Measurements from ENCODE around the gene BOLA2B.
"Not testable (repeated sequence)": the region's sequence is repeated elsewhere in the genome, so short reads cannot be mapped to it uniquely, and the experiment has no call there.

The BOLA2B gene

DNA sequence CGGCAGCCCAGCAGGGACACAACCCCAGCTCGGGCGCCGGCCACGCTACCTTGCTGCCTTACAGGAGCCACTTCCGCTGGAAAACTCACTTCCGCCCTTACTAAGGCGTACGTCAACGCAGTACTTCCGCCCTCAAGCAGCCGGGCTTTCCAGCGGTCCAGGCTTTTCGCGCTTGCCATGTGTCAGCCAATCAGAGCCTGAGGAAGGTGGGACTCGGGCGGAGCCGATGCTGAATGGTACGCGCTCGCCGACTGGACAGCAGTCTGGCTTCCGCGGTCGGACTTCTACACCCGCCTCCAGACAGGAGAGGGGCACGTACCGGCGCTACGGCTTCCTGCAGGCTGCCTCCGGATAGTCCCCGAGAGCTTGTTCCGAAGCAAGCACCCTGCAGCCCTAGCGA, at the start of gene BOLA2B, which contains the start of gene SLX1A:
Gene BOLA2B (minus strand): TSS at position 52 of the 400 bp plus-strand sequence. CDS start 71 bp downstream, outside the sequence.
Gene SLX1A (plus strand): TSS at position 261 of the 400 bp plus-strand sequence. CDS start 210 bp downstream, outside the sequence.
- DNase-seq, result not testable (repeated sequence)

DNA sequence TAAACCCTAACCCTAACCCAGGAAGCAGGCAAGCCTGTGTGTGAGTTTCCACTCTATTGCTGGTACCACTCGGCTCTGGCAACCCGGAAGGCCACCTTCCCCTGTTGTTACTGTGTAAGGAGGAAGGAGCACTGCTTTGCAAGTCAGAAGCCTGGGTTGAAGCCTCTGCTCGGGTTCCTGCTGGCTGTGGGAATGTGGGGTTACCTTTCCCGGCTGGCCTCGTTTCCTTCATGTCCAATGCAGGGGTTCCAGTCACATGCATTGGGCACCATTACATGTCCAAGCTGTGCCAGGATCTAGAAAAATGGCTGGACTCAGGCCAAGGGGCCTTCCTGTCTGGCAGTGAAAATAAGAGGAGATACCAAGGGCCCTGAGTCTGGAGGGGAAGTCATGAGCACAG, 23.6 kb upstream of the BOLA2B start:
- DNase-seq, result peak; percentile 44

- DNase-seq, result not testable (repeated sequence)
These were observed 17.9 kb upstream of the BOLA2B start for GRCh38 chr16:30211414-30211813.

DNA sequence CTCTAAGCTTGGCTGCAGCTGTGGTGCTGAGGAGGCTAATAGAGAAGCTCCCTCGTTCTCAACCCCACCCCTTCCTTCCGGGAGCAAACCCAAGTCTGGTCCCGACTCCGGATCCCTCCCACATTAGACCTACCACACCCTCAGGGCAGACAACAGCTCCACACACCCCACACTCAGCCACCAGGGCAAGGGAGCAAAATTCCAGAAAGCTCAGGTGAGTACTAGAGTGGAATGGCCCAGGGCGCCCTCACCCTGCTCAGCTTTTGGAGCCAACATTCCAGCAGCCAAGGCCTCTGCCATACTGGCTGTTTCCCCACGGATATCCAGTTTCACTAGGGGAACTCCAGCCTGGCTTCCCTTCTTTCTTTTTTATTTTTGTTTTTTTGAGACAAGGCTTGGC, 15.6 kb upstream of the BOLA2B start:
- DNase-seq, result not testable (repeated sequence)

DNA sequence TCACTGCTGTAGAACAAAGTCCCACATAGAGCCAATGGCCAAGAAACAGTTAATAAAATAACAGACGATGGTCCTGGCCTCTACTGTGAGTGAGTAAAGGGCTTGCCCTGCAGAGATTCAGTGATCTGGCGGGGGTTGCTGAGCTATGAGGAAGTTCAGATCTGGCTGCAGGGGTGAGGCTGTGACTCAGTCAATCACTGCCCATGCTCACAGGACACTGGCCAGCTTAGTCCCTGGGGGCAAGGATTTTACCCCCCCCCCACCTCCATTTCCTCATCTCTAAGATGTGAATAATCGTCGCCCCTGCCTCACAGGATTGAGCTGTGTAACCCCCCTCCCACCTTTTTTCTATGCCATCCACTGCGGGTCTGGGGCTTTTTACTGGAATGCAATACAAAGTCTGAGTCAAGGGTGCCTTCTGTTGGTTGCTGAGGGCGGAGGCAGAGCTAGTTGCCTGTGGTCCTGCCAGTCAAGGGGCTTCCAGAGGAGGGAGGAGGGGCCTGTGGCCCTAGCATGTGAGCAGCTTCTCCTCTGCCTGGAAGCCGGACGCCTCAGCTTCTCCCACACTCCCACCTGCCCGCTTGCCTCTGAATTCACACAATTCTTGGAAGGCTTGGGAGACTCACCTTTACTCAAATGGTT, 13.7 kb upstream of the BOLA2B start:
- DNase-seq, result peak; percentile 42

DNA sequence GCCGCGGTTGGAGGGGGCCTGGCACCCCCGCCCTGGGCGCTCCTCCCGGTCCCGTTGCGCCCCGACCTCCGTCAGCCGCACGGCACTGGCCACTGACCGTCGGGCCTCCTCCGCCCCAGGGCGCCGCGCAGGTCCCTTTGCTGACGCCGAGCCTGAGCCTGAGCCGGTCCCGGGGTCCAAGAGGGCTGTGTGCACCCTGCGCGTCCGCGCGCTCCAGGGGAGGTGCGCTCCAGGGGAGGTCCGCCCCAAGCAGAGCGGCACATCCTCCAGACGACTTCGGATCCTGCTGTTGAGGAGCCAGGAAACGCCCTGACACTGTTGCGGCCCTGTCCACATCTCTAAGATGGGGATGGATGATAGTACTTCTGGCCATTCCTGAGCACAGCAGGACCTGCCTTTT, 12.8 kb upstream of the BOLA2B start:
- not testable (repeated sequence) for DNase-seq

DNA sequence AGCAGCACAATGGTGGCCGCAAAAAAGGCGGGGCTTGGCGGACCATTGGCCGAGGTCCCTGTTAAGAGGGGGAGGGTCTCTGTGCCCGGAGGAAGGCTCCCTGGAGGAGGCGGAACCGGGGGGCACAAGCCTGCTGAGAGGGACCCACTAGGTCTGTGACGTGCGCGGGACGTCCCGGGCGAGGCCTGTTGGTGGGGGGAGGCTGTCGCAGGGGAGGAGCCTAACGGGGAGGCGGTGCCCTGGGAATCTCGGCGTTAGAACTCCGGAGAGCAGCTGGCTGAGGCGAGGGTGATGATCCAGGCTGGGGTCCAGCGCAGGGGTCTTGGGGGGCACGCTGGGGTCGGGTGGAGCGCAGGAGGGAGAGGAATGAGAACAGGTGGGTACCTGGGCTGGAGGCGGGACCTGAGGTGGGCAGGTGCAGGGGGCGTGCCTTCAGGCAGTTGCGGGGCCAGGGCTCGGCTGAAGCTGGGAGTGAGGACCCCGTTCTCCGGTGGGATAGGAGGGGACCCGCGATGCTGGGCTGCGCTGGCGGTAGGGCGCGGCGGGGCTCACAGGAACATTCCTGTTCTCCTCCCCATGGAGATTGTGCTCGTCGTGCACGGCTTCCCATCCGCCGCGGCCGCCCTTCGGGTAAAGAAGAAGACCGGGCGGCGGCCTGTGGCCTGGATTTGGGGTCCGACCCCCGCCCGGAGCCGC, 12.2 kb upstream of the BOLA2B start:
- peak; percentile 56 for DNase-seq

- not testable (repeated sequence) for DNase-seq
These were observed 6.3 kb upstream of the BOLA2B start for GRCh38 chr16:30199608-30200343.

DNA sequence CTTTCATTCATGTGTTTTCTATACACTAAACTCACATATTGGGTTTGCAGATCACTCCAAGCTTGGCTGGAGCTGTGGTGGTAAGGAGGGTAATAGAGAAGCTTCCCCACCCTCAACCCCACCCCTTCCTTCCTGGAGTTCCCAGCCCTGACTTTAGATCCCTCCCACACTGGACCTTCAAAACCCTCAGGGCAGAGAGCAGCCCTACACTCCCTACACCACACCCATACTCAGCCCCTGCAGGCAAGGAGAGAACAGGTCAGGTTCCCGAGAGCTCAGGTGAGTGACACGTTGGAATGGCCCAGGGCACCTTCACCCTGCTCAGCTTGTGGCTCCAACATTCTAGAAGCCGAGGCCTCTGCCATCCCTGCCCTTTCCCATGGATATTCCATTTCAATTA, 5.6 kb upstream of the BOLA2B start, which contains the start of gene SULT1A3:
Gene SULT1A3 (plus strand): TSS at position 207 of the 400 bp plus-strand sequence. CDS start 1,474 bp downstream, outside the sequence.
- not testable (repeated sequence) for DNase-seq

DNA sequence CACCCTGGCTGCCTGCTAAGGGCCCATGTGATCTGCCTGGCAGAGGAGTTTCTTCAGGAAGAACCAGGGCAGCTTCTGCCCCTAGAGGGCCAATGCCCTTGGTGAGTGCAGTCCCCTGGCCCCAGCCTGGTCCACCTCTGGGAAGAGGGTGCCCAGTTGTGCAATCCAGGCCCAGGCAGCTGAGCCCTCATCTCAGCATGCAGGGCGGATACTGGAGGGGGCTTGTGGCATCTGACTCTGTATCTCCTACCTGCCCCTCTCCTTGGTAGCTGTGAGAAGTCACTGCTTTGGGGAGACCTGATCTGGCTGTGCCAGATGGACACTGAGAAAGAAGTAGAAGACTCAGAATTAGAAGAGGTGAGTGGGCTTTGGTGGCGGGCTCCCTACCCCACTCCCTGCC, 3.5 kb upstream of the BOLA2B start:
- not testable (repeated sequence) for DNase-seq

DNA sequence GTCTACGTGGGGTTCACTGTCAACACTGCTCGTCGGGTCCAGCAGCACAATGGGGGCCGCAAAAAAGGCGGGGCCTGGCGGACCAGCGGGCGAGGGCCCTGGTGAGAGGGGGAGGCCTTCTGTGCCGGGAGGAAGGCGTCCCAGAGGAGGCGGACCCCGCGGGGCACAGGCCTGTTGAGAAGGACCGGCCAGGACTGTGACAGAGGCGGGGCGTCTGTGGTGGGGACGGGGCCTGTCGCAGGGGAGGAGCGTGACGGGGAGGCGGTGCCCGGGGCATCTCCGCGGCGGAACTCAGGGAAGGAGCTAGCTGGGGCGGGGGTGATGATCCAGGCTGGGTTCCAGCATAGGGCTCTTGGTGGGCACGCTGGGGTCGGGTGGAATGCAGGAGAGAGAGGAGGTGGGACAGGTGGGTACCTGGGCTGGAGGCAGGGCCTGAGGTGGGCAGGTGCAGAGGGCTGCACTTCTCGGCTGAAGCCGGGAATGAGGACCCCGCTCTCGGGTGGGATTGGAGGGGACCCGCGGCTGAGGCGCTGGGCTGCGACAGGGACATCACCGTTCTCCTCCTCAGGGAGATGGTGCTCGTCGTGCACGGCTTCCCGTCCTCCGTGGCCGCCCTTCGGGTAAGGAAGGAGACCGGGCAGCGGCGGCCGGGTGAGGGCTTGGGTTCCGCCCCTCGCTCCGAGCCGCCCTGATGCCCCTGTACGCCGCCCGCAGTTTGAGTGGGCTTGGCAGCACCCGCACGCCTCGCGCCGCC, 883 bp upstream of the BOLA2B start:
- peak; percentile 65 for DNase-seq

DNA sequence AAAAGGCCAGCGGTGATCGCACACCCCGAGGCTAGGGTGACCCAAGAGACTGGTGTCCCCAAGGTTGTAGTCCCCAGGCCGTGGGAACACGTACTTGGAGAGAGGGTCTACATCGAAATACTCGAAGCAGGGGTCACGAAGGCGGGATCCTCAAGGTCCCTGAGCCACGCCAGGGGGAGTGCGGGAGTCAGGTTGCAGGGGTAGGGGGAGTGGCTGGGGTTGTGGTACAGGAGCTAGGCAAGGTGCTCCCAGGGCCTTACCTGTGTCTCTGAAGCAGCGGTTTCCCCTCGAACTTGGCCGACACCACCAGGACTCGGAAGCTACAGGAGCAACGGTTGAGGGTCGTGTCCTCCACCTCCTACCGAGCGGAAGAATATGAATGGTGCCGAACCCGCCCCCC, 368 bp downstream of the BOLA2B start:
- not testable (repeated sequence) for DNase-seq

- not testable (repeated sequence) for DNase-seq
These were observed 2.3 kb downstream of the BOLA2B start for GRCh38 chr16:30191158-30191557.

DNA sequence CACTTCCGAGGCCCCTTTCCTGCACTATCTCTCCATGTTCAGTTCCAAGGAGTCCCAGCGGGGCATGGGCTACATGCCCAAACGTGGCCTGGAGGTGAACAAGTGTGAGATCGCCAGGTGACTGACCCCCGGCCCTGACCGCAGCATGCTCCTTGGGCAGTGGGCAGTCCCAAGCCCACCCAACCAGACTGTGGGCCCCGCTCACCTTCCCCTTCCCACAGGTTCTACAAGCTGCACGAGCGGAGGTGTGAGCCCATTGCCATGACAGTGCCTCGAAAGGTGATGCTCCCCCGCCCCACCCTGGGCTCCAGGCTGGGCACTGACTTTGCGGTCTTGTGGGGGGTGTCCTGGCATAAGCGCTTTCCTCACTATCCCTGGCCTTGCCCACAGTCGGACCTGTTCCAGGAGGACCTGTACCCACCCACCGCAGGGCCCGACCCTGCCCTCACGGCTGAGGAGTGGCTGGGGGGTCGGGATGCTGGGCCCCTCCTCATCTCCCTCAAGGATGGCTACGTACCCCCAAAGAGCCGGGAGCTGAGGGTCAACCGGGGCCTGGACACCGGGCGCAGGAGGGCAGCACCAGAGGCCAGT, 5.4 kb downstream of the BOLA2B start:
- DNase-seq, result peak; percentile 60

DNA sequence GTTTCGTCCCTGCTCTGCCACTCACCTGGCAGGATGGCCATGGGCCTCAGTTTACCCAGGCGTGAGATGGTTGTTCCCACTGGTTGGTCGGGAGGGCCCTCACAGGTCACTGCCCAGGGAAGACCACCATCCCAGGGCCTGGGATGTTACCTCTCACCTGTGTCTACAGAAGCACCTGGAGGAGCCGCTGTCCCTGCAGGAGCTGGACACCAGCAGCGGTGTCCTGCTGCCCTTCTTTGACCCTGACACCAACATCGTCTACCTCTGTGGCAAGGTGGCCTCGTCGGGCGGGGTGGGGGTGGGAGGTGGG, 6.0 kb downstream of the BOLA2B start:
- no peak for DNase-seq

- peak; percentile 98 for DNase-seq
These were observed 6.5 kb downstream of the BOLA2B start for GRCh38 chr16:30186782-30187555.

GRCh38 chr16:30186444-30186781, 7.1 kb downstream of the BOLA2B start:
- no peak for DNase-seq

DNA sequence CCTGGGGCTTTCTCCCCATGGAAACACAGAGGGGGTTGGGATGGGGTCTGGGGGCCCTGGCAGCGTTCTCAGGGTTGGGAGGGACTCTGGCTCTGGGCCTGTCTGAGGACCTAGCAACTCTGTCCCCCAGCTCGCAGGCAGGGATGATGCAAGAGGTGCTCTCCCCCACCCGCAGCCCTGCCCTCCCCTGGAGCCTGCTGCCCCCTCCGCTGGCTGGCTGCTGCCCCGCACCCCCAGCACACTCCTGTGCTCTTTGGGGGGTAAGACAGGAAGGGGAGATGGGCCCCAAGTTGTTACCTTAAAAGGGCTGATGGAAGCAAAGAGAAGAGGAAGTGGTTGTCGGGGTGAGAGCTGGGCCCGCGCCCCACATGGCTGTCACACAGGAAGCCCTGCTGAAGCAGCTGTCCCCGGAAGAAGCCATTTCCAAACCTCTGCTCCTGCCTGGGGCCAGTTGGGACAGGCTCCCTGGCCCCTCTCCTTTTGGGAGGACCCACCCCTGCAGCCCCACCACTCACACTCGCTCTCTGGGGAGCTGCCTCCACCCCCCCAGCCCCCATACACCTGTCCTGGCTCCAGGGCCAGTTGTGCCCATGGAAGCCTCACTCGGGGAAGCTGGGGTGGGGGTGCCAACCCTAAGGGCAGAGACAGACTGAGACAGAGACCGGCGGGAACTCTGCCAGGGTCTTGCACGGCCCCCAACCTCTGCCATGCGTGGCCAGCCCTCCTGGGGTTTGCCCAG, 7.6 kb downstream of the BOLA2B start:
- DNase-seq, result peak; percentile 87

DNA sequence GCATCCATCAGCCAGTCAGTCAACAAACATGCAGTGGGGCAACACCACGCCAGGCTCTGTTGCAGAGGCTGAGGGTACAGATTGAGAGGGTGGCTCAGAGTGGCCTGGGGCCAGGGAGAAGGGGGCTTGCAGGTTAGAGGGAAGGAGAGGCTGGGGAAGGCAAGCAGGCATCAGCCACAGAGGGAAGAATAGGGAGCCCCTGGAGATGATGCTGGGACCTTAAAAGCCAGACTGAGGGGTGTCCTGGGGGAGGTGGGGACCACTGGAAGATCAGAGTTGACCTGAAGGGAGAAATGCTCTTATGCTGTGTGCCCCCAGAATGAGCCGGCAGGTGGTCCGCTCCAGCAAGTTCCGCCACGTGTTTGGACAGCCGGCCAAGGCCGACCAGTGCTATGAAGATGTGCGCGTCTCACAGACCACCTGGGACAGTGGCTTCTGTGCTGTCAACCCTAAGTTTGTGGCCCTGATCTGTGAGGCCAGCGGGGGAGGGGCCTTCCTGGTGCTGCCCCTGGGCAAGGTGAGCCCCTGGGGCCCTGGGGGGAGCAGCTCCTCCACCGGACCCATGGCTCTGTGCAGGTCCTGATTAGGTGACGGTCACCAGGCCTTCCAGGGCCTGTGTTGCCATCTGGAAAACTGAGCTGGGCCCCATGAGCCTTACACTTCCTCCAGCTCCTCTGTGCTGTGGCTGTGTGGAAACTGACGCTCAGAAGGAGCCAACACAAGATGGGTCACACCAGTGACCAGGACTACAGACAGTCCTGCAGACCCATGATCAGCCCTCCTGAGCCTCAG, 8.4 kb downstream of the BOLA2B start:
- DNase-seq, result peak; percentile 81
